Parathyroid adenoma (tissue), 2 donors: ENCODE results near the gene FGF4.

Experiments used
- H2AFZ ChIP-seq: fragments of 300-600 bp; sonication (generic); one replicate; pipeline ENCODE4 v1.7.0; 2017; ENCODE audit warnings: antibody characterized with exemption, mild to moderate bottlenecking
- H3K27ac ChIP-seq: fragments of 300-600 bp; sonication (generic); one replicate; pipeline ENCODE4 v1.7.0; 2017
- H3K27me3 ChIP-seq: fragments of 300-600 bp; sonication (generic); one replicate; pipeline ENCODE4 v1.7.0; 2017; ENCODE audit warnings: low read length; ENCODE audit not compliant: control insufficient read depth, insufficient read depth
- H3K36me3 ChIP-seq: fragments of 300-600 bp; sonication (generic); one replicate; pipeline ENCODE4 v1.7.0; 2017; ENCODE audit warnings: low read length; ENCODE audit not compliant: control insufficient read depth, insufficient read depth
- H3K4me1 ChIP-seq: fragments of 300-600 bp; sonication (generic); one replicate; pipeline ENCODE4 v1.7.0; 2017; ENCODE audit warnings: control low read depth
- H3K4me2 ChIP-seq: fragments of 300-600 bp; sonication (generic); one replicate; pipeline ENCODE4 v1.7.0; 2017; ENCODE audit warnings: low read length
- H3K4me3 ChIP-seq: fragments of 300-600 bp; sonication (generic); one replicate; pipeline ENCODE4 v1.7.0; 2017; ENCODE audit warnings: low read depth, low read length
- H3K79me2 ChIP-seq: fragments of 300-600 bp; sonication (generic); one replicate; pipeline ENCODE4 v1.7.0; 2017; ENCODE audit warnings: control low read depth
- H3K9ac ChIP-seq: fragments of 300-600 bp; sonication (generic); one replicate; pipeline ENCODE4 v1.7.0; 2017; ENCODE audit warnings: mild to moderate bottlenecking
- H3K9me3 ChIP-seq: fragments of 300-600 bp; sonication (generic); one replicate; pipeline ENCODE4 v1.7.0; 2017; ENCODE audit warnings: low read length; ENCODE audit not compliant: control insufficient read depth
- CTCF ChIP-seq: fragments of 300-600 bp; sonication (generic); IDR thresholded peaks from one replicate; pipeline ENCODE4 v1.7.0; 2017; ENCODE audit warnings: antibody characterized with exemption, mild to moderate bottlenecking
- donor health status: primary hyperparathyroidism.

Gene FGF4

GRCh38 chr11:69726481-69726880 lies 48.7 kb downstream of the FGF4 start:
- H3K9me3 ChIP-seq = no peaks in the 10 kb centered on the region
- H3K27ac ChIP-seq = no peak overlapping the region
- no peaks in the 10 kb centered on the region for H3K36me3 ChIP-seq
- no peak overlapping the region for H3K4me2 ChIP-seq
- H3K27me3 ChIP-seq = no peaks in the 10 kb centered on the region
- H3K79me2 ChIP-seq = no peaks in the 10 kb centered on the region
- TF ChIP-seq CTCF = no peak
- no peak overlapping the region for H3K9ac ChIP-seq
- no peaks in the 10 kb centered on the region for H3K4me1 ChIP-seq
- no peak overlapping the region for H2AFZ ChIP-seq
- H3K4me3 ChIP-seq = no peak overlapping the region

GRCh38 chr11:69726019-69726418 lies 49.1 kb downstream of the FGF4 start:
- no peaks in the 10 kb centered on the region for H3K79me2 ChIP-seq
- no peaks in the 10 kb centered on the region for H3K36me3 ChIP-seq
- no peak overlapping the region for H3K27ac ChIP-seq
- no peak overlapping the region for H3K9ac ChIP-seq
- no peak for TF ChIP-seq CTCF
- H2AFZ ChIP-seq = no peak overlapping the region
- H3K27me3 ChIP-seq = no peaks in the 10 kb centered on the region
- H3K9me3 ChIP-seq = no peaks in the 10 kb centered on the region
- H3K4me1 ChIP-seq = no peaks in the 10 kb centered on the region
- H3K4me2 ChIP-seq = no peak overlapping the region
- no peak overlapping the region for H3K4me3 ChIP-seq

- Histone ChIP-seq H3K4me3 (no peak overlapping the region), H3K9ac (no peak overlapping the region), H3K4me2 (no peak overlapping the region), H3K36me3 (no peaks in the 10 kb centered on the region), H3K9me3 (no peaks in the 10 kb centered on the region), H3K27me3 (no peaks in the 10 kb centered on the region), H3K4me1 (no peaks in the 10 kb centered on the region), H2AFZ (no peak overlapping the region), H3K79me2 (no peaks in the 10 kb centered on the region), H3K27ac (no peak overlapping the region)
- TF ChIP-seq CTCF = no peak
Measured at GRCh38 chr11:69721745-69722144, 53.4 kb downstream of the FGF4 start.

GRCh38 chr11:69721106-69721505 lies 54.0 kb downstream of the FGF4 start:
- Histone ChIP-seq H3K79me2 (no peaks in the 10 kb centered on the region), H2AFZ (no peak overlapping the region), H3K4me3 (no peak overlapping the region), H3K27ac (no peak overlapping the region), H3K9me3 (no peaks in the 10 kb centered on the region), H3K4me2 (no peak overlapping the region), H3K9ac (no peak overlapping the region), H3K27me3 (no peaks in the 10 kb centered on the region), H3K36me3 (no peaks in the 10 kb centered on the region), H3K4me1 (no peaks in the 10 kb centered on the region)
- no peak for TF ChIP-seq CTCF
